GM18498 (cell line): ENCODE data around the gene NAV2.
"Not testable (repeated sequence)": the region's sequence is repeated elsewhere in the genome, so short reads cannot be mapped to it uniquely, and the experiment has no call there.

ENCODE experiments used
- ATAC-seq: cut with Tn5 transposase; IDR thresholded peaks from one replicate; pipeline ENCODE4 v1.9.1; 2021; ENCODE audit warnings: mild to moderate bottlenecking, moderate library complexity; ENCODE audit not compliant: unreplicated experiment

NAV2 gene

DNA sequence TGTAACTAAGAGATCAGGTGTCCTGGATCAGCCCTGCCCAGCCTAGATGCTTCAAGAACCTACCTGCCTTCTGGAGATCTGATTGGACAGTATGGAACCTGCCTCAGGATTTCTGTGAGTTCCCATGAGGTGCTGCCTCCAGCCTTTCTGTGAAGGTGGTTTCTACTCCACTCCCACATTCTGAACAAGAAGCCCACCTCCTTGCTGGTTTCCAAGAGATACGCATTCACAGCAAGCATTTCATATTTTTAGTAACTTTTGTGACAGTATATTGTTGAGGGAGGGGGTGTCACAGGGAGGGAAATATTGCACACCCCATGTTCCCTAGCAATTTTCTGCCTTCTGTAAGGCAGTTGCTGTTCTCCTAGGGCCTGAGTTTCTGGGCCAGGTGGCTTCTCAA lies 204.4 kb downstream of the NAV2 start:
- ATAC-seq = no peak

DNA sequence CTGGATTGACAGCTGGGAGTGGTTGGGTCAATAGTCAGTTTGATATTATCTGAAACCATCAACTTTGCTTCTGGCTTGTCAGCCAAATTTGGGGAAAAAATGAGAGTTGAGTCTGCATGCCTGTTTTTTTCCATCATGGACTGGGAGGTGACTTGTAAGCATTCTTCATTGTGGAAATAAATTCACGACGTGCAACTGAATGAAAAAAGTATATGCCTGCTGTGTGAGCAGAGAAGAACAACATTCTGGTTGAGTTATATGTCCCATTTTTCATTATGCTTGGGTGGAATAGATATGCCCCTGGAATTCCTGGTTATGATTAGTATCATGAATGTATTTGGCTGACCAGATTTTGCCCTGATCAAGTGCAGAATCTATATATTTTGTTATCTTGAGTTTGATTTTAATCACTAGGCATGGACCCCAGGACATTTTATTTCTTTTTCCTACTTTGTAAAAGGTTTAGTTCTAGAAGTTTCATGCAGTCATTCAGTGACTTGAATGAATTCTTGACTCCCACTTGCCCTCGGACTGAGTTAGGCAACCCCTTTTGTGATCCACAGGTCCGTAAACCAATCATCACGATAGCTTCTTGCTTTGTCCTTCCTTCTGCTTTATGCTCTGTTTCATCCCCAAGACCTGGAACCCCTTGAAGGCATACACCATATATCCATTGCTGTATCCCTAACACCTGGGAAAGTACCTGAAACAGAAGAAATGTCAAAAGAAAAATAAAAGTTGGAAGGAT lies 205.8 kb downstream of the NAV2 start:
- no peak for ATAC-seq

DNA sequence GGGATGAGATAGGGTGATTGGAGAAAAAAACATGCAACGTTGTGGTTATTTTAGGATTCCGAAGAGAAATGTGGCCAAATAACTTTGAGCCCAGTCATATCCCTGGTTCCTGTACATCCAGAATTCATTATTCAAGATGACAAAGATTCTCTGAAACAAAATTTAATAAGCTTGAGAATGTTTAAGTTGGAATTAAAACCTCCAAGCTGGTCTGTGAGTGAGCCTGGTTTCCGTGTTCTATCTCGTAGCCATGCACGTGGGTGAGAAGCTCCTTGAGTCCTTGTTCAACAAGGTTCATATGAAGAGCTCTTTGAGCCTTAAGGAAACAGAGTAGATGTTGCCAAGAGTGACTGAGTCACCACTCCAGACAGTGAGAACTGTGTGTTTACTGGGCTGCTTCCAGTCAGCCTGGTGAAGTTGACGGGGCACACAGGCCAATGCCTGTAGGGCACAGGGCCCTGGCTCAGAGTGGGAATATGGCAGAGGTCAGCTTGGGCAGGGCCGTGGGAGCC lies 206.5 kb downstream of the NAV2 start:
- ATAC-seq = no peak

DNA sequence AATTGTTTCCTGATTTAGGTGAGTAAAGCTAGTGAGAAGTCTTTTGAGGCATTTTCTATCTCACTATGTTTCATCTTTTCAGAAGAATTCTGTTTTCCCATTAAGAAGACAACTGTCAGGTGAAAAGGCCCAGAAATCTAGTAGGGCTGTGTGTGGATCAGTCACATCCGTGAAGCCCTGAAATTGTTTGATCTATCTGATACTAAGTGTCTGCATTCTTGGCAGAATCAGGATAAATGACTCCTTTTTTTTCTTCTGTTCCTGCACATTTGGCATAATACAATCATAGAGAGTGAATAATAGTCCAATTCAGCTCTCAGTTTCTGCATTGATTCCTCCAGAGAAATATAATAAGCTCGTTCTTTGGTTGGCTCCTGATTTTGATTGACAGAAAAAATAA lies 208.3 kb downstream of the NAV2 start:
- ATAC-seq = no peak

DNA sequence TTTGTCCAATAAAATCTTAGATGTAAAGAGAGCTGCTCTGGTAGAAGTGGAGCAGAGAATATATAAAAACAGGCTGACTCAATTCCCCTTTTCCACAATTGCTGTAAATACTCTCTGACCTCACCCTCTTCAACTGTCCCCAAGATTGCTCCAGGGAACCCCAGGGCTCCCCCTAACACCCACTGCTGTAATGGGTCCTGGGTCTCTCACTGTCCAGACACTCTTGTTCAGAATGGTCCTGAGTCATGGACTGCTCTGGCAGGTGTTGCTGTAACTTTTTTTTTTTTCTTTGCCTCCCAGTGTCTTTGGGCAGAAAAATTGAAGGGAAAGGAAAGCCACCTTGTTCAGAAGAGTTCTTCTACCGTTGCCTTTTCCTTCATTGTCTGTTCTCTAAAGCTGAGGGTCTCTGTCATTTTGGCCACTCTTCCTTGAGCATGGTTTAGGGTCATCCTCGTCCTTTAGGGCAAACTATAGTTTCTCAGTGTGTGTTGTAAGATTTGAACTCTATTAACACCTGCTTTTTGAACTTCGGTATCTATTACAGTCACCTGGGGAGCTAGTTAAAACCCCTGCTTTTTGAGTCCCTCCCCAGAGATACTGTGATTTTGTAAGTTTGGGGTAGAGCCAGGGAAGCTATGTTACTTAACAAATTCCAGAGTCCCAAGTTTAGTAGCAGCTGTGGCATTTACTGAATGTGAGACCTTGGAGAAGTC lies 209.5 kb downstream of the NAV2 start:
- ATAC-seq = no peak

GRCh38 chr11:19922689-19923035 lies 210.0 kb downstream of the NAV2 start:
- ATAC-seq = no peak

DNA sequence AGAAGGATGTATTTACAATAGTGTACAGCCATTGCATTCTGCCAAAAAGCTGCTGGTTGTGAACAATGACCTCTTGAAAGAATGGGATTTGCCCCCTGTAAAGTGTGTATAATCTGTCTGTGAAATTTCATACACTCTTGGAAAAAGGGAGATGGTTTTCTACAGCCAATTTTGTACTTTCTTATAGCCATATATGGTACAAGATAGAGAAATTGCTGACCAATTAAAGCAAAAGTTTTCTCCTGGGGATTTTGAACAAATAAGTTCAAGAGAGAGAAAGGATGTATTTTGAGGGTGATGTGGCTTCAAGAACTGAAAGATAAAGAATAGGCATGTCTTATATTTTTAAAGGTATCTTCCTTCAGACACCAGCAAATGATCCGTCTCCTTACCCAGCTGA lies 211.0 kb downstream of the NAV2 start:
- no peak for ATAC-seq

DNA sequence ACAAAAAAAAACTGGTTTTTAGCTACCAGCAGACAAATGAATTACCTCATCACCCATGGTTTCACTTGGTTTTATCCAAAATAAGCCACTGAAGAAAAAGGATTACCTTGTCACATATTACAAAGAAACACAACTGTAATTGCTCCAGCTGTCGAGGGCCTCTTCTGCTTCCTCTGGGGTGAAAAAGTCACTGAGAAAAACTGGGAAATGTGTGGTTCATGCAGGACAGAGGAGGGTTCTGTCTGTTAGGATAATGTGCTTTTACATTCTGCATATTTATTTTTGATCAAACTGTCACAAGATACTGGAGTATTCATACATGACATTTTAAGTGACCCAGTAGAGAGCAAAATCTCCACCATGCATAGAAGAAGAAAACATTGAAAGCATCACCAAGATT lies 211.7 kb downstream of the NAV2 start:
- ATAC-seq = no peak

DNA sequence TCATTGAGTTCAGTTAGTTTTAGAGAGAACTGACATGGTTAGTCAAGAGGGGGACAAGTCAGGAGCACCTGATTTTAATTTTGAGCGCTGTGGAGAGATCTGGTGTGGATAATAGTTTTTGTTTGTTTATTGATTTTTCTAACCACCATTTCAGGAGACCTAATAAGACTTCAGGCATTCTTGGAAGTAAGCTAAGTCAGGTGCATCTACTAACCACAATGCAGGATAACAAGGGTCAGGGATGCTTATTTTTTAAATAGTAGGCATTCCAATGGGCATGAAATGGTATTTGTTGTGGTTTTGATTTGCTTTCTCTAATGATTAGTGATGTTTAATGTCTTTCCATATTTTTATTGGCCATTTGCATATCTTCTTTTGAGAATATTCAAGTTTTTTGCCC lies 212.1 kb downstream of the NAV2 start:
- ATAC-seq = no peak

DNA sequence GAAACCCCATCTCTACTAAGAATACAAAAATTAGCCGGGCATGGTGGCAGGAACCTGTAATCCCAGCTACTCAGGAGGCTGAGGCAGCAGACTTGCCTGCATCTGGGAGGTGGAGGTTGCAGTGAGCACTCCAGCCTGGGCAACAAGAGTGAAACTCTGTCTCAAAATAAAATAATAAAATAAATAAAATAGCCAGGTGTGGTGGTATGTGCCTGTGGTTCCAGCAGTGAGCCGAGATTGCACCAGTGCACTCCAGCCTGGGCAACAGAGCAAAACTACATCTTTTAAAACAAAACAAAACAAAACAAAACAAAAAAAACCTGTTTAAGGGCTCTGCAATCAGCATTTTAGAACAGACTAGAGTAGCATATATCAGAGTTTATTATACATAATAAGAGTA lies 214.8 kb downstream of the NAV2 start:
- ATAC-seq = not testable (repeated sequence)

- no peak for ATAC-seq
These were observed 216.5 kb downstream of the NAV2 start for GRCh38 chr11:19929147-19929546.

GRCh38 chr11:19929655-19930054 lies 217.0 kb downstream of the NAV2 start:
- no peak for ATAC-seq

DNA sequence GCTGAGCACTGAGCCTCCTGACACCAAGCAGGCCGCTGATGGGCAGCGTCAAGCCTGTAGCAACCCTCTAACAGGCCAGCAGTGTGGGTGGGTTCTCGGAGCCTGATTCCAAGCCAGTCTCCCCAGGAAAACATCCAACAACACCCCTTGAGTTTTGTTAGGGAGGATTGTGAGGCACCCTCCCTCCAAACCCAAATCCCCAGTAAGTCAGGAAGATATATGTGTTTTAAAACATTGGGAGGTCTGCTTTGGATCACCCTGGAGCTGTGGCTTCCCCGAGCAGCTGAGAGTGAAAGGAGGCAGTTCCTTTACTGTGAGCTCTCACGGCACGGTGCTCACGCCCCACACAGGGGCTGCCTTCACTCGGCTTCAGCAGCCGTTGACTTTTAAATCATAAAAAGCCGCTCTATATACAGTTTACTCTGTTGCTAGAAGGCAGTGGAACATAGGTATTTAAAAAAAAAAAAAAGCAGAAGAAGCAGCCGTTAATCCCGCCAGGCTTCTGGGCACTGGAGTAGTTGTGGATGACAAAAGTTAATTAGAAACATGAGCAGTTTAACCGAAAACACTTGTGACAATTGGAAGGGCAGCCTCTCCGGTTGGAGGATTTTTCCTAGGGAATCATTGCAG lies 218.6 kb downstream of the NAV2 start:
- ATAC-seq = no peak

DNA sequence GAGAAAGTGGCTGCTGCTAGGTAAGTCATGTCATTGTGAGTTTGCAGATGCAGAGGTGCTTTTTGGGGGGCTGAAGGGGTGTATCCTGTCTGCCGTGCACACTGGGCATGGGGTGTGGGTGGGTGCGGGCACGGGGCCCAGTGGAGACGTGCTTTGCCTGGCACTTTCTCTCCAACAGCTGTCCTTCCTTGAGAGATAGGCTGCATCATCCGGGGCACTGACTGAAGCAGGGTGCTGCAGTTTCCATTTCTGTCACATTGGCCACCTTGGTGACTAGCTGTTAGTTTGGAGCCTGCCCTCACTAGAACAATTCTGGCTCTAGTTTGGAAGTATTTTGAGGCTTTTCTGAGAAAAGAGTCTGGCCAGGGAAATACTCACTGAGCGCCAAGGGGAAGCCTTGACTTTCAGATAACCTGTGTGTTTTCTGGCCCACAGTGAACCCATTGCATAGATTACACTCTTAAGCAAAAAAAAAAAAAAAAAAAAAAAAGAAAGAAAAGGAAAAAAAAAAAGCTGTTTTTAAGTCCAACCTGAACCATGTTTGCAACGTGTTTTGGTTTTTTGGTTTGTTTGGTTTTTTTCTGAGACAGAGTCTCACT lies 219.2 kb downstream of the NAV2 start:
- no peak for ATAC-seq

GRCh38 chr11:19933132-19933735 lies 220.6 kb downstream of the NAV2 start:
- no peak for ATAC-seq

GRCh38 chr11:19933801-19934488 lies 221.3 kb downstream of the NAV2 start:
- no peak for ATAC-seq

DNA sequence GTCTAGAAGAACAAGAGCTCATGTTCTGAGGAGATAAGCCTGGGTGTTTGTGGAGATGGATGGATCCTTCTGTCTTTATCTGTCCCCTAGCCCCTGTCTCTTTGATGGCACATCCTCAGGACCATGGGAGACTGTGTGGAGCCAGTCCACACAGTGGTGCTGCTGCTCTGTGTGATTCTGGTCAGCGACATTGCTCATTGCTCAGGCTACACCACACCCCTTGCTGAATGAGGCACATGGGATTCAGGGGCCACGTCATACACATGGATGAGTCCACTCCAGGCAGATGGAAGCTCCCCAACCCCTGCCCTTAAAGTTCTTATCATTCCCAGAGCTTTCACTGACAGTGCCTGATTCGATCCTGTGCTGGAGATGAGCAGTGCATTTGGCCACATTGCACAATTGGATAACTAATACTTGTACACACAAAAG lies 222.2 kb downstream of the NAV2 start:
- no peak for ATAC-seq

- no peak for ATAC-seq
These were observed 222.9 kb downstream of the NAV2 start for GRCh38 chr11:19935507-19935906.

GRCh38 chr11:19936461-19936860 lies 223.8 kb downstream of the NAV2 start:
- no peak for ATAC-seq

GRCh38 chr11:19938169-19938856 lies 225.7 kb downstream of the NAV2 start:
- ATAC-seq = peak; percentile 79
